IPS DF 6.9 (cell line): ENCODE data around the gene NAA35.
A peak's percentile ranks its signal among the peaks of the same experiment; 100 is the strongest.

Experiments used
- DNase-seq: peaks from one replicate; pipeline ENCODE4 v3.0.0-alpha.2; 2013; ENCODE audit warnings: low read depth, low spot score
- H3K27ac ChIP-seq: one replicate; pipeline ENCODE4 v1.5.1; 2013; ENCODE audit warnings: low read length, control low read depth
- H3K27me3 ChIP-seq: 2 replicates; pipeline ENCODE4 v1.6.1; 2013; ENCODE audit warnings: mild to moderate bottlenecking, low read length; ENCODE audit not compliant: control insufficient read depth, insufficient read depth
- H3K36me3 ChIP-seq: 2 replicates; pipeline ENCODE4 v1.6.1; 2013; ENCODE audit warnings: low read length; ENCODE audit not compliant: control insufficient read depth, insufficient read depth
- H3K4me1 ChIP-seq: 2 replicates; pipeline ENCODE4 v1.6.1; 2013; ENCODE audit warnings: low read length; ENCODE audit not compliant: control insufficient read depth, insufficient read depth
- H3K4me3 ChIP-seq: 2 replicates; pipeline ENCODE4 v1.5.1; 2013; ENCODE audit warnings: mild to moderate bottlenecking, low read length
- H3K9me3 ChIP-seq: 2 replicates; pipeline ENCODE4 v1.6.1; 2013; ENCODE audit warnings: low read length, inconsistent platforms; ENCODE audit not compliant: control insufficient read depth, insufficient read depth
- WGBS: extraction: QIAGEN DNeasy Blood & Tissue Kit; methylation state at CpG from one replicate; pipeline ENCODE4 v1.1.7; 2013; ENCODE audit warnings: mixed read lengths, missing lambda C conversion rate; ENCODE audit not compliant: insufficient read length, insufficient coverage; 5-methylcytosine and 5-hydroxymethylcytosine counted together

NAA35 gene

DNA sequence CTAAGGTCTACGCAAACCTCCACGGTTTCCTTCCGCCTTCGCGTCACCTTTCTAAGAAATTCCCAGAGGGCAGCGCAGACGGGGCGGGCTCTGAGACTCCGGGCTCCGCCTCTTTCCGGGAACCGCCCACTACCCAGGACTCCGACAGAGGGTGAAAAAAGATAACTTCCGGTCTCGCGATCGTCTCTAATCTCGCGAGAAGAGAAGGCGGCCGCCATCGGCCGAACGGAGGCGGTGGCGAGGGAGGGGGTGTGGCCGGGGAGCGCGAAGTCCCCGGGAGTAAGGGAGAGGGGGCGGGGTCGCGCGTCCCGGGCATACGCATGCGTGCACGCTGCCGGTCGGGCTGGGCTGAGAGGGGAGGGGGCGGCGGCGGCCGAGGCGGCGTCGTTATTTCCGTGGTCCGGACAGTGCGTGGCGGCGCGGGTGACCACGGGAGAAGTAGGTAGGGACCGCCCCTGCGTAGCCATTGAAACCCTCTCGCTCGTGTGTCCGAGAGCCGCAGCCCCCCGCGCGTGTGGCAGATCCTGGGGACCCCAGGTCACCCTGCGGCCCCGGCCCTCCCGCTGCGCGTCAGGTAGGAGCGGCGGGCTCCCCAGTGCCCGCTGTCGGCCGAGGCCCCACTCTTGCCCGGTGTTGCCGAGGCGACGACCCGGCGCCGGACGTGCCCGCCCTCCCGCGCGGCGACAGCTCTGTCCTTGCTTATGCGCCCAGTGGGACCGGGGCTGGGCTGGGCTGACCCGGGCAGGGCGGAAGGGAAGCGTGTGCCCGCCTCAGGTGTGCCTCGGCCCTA lies at the start of gene NAA35:
Gene NAA35, plus strand, starts transcription at position 315 of the 790 bp plus-strand sequence. CDS start 1,014 bp downstream, outside the sequence.
- Histone ChIP-seq H3K4me3 (peak within 1 kb of the TSS; percentile 99), H3K36me3 (peaks cover 6% of the 10 kb centered on the region; the same call in 1 of the 2 replicates), H3K27ac (no peak within 1 kb of the TSS), H3K27me3 (no peaks in the 10 kb centered on the region), H3K9me3 (no peaks in the 10 kb centered on the region), H3K4me1 (no peaks in the 10 kb centered on the region)
- peak; percentile 92 for DNase-seq
- no CpG with 5 or more reads among the region's 93 CpGs for WGBS

- no CpG with 5 or more reads among the region's 1 CpG for WGBS
- no peak for DNase-seq
- Histone ChIP-seq H3K27ac (no peak overlapping the region), H3K4me1 (no peaks in the 10 kb centered on the region), H3K27me3 (no peaks in the 10 kb centered on the region), H3K36me3 (no peaks in the 10 kb centered on the region), H3K4me3 (no peak overlapping the region), H3K9me3 (no peaks in the 10 kb centered on the region)
These were observed 48.5 kb upstream of the NAA35 start for GRCh38 chr9:85892401-85892800.

- DNase-seq, result no peak
- H3K27me3 ChIP-seq, result no peaks in the 10 kb centered on the region
- no peak overlapping the region for H3K4me3 ChIP-seq
- no peaks in the 10 kb centered on the region for H3K4me1 ChIP-seq
- H3K36me3 ChIP-seq, result no peaks in the 10 kb centered on the region
- no peaks in the 10 kb centered on the region for H3K9me3 ChIP-seq
- no peak overlapping the region for H3K27ac ChIP-seq
- WGBS, result no CpG with 5 or more reads among the region's 2 CpGs
These were observed 45.3 kb upstream of the NAA35 start for GRCh38 chr9:85895685-85896084.

GRCh38 chr9:85897848-85898247 lies 43.1 kb upstream of the NAA35 start:
- no peaks in the 10 kb centered on the region for H3K9me3 ChIP-seq
- no CpG with 5 or more reads among the region's 4 CpGs for WGBS
- no peak overlapping the region for H3K27ac ChIP-seq
- no peaks in the 10 kb centered on the region for H3K4me1 ChIP-seq
- no peak for DNase-seq
- no peaks in the 10 kb centered on the region for H3K36me3 ChIP-seq
- no peaks in the 10 kb centered on the region for H3K27me3 ChIP-seq
- H3K4me3 ChIP-seq, result no peak overlapping the region

- H3K9me3 ChIP-seq, result no peaks in the 10 kb centered on the region
- WGBS, result no CpG with 5 or more reads among the region's 6 CpGs
- H3K36me3 ChIP-seq, result no peaks in the 10 kb centered on the region
- no peaks in the 10 kb centered on the region for H3K27me3 ChIP-seq
- no peak overlapping the region for H3K27ac ChIP-seq
- H3K4me3 ChIP-seq, result no peak overlapping the region
- DNase-seq, result no peak
- no peaks in the 10 kb centered on the region for H3K4me1 ChIP-seq
These were observed 42.6 kb upstream of the NAA35 start for GRCh38 chr9:85898332-85898731.

DNA sequence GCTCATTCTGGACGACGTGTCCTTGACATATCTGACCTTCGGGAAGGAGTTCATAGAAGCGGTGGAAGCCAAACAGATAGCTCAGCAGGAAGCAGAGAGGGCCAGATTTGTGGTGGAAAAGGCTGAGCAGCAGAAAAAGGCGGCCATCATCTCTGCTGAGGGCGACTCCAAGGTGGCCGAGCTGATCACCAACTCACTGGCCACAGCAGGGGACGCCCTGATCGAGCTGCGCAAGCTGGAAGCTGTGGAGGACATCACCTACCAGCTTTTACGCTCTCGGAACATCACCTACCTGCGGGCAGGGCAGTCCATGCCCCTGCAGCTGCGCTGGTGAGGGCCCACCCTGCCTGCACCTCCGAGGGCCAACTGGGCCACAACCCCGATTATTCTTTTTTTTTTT lies 41.6 kb upstream of the NAA35 start:
- H3K4me1 ChIP-seq, result no peaks in the 10 kb centered on the region
- H3K4me3 ChIP-seq, result no peak overlapping the region
- DNase-seq, result no peak
- no peaks in the 10 kb centered on the region for H3K27me3 ChIP-seq
- no peak overlapping the region for H3K27ac ChIP-seq
- WGBS, result no CpG with 5 or more reads among the region's 16 CpGs
- H3K9me3 ChIP-seq, result no peaks in the 10 kb centered on the region
- no peaks in the 10 kb centered on the region for H3K36me3 ChIP-seq

GRCh38 chr9:85900504-85901201 lies 40.3 kb upstream of the NAA35 start:
- no CpG with 5 or more reads among the region's 9 CpGs for WGBS
- no peak overlapping the region for H3K4me3 ChIP-seq
- no peaks in the 10 kb centered on the region for H3K4me1 ChIP-seq
- H3K36me3 ChIP-seq, result no peaks in the 10 kb centered on the region
- H3K27me3 ChIP-seq, result no peaks in the 10 kb centered on the region
- DNase-seq, result peak; percentile 52
- H3K9me3 ChIP-seq, result no peaks in the 10 kb centered on the region
- H3K27ac ChIP-seq, result no peak overlapping the region

GRCh38 chr9:85904975-85905374 lies 36.0 kb upstream of the NAA35 start:
- Histone ChIP-seq H3K27ac (no peak overlapping the region), H3K4me1 (no peaks in the 10 kb centered on the region), H3K27me3 (no peaks in the 10 kb centered on the region), H3K9me3 (no peaks in the 10 kb centered on the region), H3K4me3 (no peak overlapping the region), H3K36me3 (no peaks in the 10 kb centered on the region)
- no peak for DNase-seq
- no CpG with 5 or more reads among the region's 2 CpGs for WGBS

DNA sequence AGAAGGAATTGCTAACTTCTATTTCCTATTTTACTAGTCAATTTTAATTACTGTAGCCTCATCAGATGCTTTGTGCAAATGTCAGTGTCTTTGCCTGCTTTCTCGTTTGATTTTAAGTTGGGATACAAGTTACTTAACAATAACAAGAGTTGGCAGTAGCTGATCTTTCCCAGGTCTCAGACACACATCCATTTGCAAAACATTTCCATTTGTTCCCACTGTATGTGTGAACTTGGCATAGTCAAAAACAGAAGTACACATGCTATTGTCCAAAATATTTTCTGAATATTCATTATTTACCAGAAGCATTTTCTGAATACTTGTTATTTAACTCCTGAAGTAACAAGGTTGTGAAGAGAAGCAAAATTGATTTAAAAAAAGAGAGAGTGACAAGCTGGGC lies 35.0 kb upstream of the NAA35 start:
- WGBS, result no CpG with 5 or more reads among the region's 1 CpG
- Histone ChIP-seq H3K27me3 (no peaks in the 10 kb centered on the region), H3K36me3 (no peaks in the 10 kb centered on the region), H3K4me1 (no peaks in the 10 kb centered on the region), H3K4me3 (no peak overlapping the region), H3K27ac (no peak overlapping the region), H3K9me3 (no peaks in the 10 kb centered on the region)
- DNase-seq, result no peak

DNA sequence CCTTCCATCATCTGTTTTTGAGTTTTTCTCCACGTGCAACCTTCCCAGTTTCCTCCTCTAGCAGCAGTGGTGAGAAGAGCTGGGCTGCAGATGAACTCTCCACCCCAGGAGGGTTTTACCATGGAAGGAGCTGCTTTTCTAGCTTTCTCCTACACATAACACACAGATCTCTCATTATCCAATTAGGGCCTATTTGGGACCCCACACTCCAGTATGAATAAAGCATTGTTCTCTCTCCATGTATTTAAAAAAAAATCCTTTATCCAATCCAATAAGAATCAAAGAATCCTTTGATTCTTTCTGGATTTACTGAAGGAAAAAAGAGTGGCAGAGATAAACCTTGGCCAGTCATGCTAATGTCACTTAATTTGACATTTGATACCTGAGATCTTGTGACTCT lies 31.6 kb upstream of the NAA35 start:
- H3K36me3 ChIP-seq, result no peaks in the 10 kb centered on the region
- H3K4me1 ChIP-seq, result no peaks in the 10 kb centered on the region
- whole genome bisulfite sequencing, result no CpG with 5 or more reads among the region's 1 CpG
- H3K9me3 ChIP-seq, result no peaks in the 10 kb centered on the region
- H3K27ac ChIP-seq, result no peak overlapping the region
- no peaks in the 10 kb centered on the region for H3K27me3 ChIP-seq
- no peak for DNase-seq
- H3K4me3 ChIP-seq, result no peak overlapping the region

GRCh38 chr9:85914108-85914507 lies 26.8 kb upstream of the NAA35 start:
- H3K27ac ChIP-seq, result no peak overlapping the region
- DNase-seq, result no peak

More at GRCh38 chr9:85914108-85914507, 26.8 kb upstream of the NAA35 start:
- Histone ChIP-seq H3K4me1 (no peaks in the 10 kb centered on the region), H3K4me3 (no peak overlapping the region), H3K27me3 (no peaks in the 10 kb centered on the region), H3K9me3 (no peaks in the 10 kb centered on the region), H3K36me3 (no peaks in the 10 kb centered on the region)
